Neural progenitor cell (in vitro differentiated cells): ENCODE measurements around the gene TCTA. TPM values are rescaled to one million over a fixed set of nuclear protein-coding genes. Genes with fewer than 3 reads are reported as not detected.

Experiments used
- DNase-seq: peaks from one replicate; pipeline ENCODE4 v3.0.0-alpha.2; 2016; ENCODE audit warnings: low spot score
- H2AFZ ChIP-seq: fragments of 200-600 bp; sonication (generic); replicated peaks from 2 replicates; pipeline ENCODE4 v1.6.1; 2016; ENCODE audit warnings: antibody characterized with exemption
- H3F3A ChIP-seq: fragments of 200-600 bp; sonication (generic); 2 replicates; pipeline ENCODE4 v1.6.1; 2016; ENCODE audit warnings: antibody characterized with exemption, low read depth
- H3K27ac ChIP-seq: fragments of 200-600 bp; sonication (generic); 2 replicates; pipeline ENCODE4 v1.5.1; 2016; ENCODE audit warnings: mild to moderate bottlenecking
- H3K27me3 ChIP-seq: fragments of 200-600 bp; sonication (generic); 2 replicates; pipeline ENCODE4 v1.6.1; 2016; ENCODE audit warnings: mild to moderate bottlenecking, moderate library complexity
- H3K36me3 ChIP-seq: fragments of 200-600 bp; sonication (generic); 2 replicates; pipeline ENCODE4 v1.5.1; 2016
- H3K4me1 ChIP-seq: fragments of 200-600 bp; sonication (generic); 2 replicates; pipeline ENCODE4 v1.6.1; 2016; ENCODE audit warnings: mixed run types
- H3K4me2 ChIP-seq: fragments of 200-600 bp; sonication (generic); 2 replicates; pipeline ENCODE4 v1.6.1; 2016
- H3K4me3 ChIP-seq: fragments of 200-600 bp; sonication (generic); 2 replicates; pipeline ENCODE4 v1.5.1; 2016
- H3K79me2 ChIP-seq: fragments of 200-600 bp; sonication (generic); 2 replicates; pipeline ENCODE4 v1.6.1; 2016; ENCODE audit warnings: low read depth
- H3K9ac ChIP-seq: fragments of 200-600 bp; sonication (generic); 2 replicates; pipeline ENCODE4 v1.6.1; 2016
- H3K9me3 ChIP-seq: fragments of 200-600 bp; sonication (generic); 2 replicates; pipeline ENCODE4 v1.5.1; 2016; ENCODE audit warnings: low read depth
- H4K20me1 ChIP-seq: fragments of 200-600 bp; sonication (generic); 2 replicates; pipeline ENCODE4 v1.6.1; 2016; ENCODE audit warnings: low read depth
- H3K27ac Mint-ChIP-seq: 3 replicates; pipeline ENCODE4 v1.8.0; 2021; ENCODE audit warnings: mixed read lengths
- H3K27me3 Mint-ChIP-seq: 2 replicates; pipeline ENCODE4 v1.8.0; 2022; ENCODE audit warnings: low read depth, mild to moderate bottlenecking, inconsistent platforms, moderate library complexity, mixed read lengths; ENCODE audit not compliant: insufficient read depth
- H3K36me3 Mint-ChIP-seq: 3 replicates; pipeline ENCODE4 v1.8.0; 2021; ENCODE audit warnings: mixed read lengths
- H3K4me1 Mint-ChIP-seq: 3 replicates; pipeline ENCODE4 v1.8.0; 2021; ENCODE audit warnings: mixed read lengths
- H3K4me3 Mint-ChIP-seq: 3 replicates; pipeline ENCODE4 v1.8.0; 2021; ENCODE audit warnings: mild to moderate bottlenecking, moderate library complexity, mixed read lengths
- H3K9me3 Mint-ChIP-seq: 3 replicates; pipeline ENCODE4 v1.8.0; 2020; ENCODE audit warnings: mixed read lengths
- CTCF ChIP-seq: fragments of 200-600 bp; sonication (generic); IDR thresholded peaks from 2 replicates; pipeline ENCODE4 v1.5.1; 2017; ENCODE audit warnings: antibody characterized with exemption, mild to moderate bottlenecking
- EZH2 ChIP-seq: fragments of 200-600 bp; sonication (generic); IDR thresholded peaks from 2 replicates; pipeline ENCODE4 v1.6.1; 2017; ENCODE audit warnings: antibody characterized with exemption, mild to moderate bottlenecking, moderate library complexity
- EZH2phosphoT487 ChIP-seq: fragments of 200-600 bp; sonication (generic); IDR thresholded peaks from 2 replicates; pipeline ENCODE4 v1.6.1; 2017; ENCODE audit warnings: antibody characterized with exemption
- total RNA-seq: library from RNA; depleted of rRNA; stranded (reverse); fragments of >200 nt; gene quantifications from 2 replicates; pipeline ENCODE4 v1.2.3, GENCODE V29; 2015; ENCODE audit warnings: low replicate concordance

The TCTA gene
- total RNA-seq, 1 donor from 2014 or later, result 1.4 TPM

- Histone ChIP-seq H3K9me3 (no peaks in the 10 kb centered on the region), H3K36me3 (no peaks in the 10 kb centered on the region), H3K27me3 (no peaks in the 10 kb centered on the region), H3K4me2 (no peak overlapping the region), H3K27ac (no peak overlapping the region), H2AFZ (no peak overlapping the region), H3F3A (peaks cover 13% of the 10 kb centered on the region), H3K79me2 (peaks cover 12% of the 10 kb centered on the region), H4K20me1 (no peaks in the 10 kb centered on the region), H3K4me3 (no peak overlapping the region), H3K9ac (no peak overlapping the region), H3K4me1 (peaks cover 5% of the 10 kb centered on the region)
- Mint-ChIP-seq H3K27me3 (peaks cover 10% of the 10 kb centered on the region), H3K4me3 (no peak overlapping the region), H3K9me3 (no peaks in the 10 kb centered on the region), H3K4me1 (peaks cover 20% of the 10 kb centered on the region), H3K27ac (no peak overlapping the region), H3K36me3 (peaks cover 4% of the 10 kb centered on the region)
- TF ChIP-seq EZH2phosphoT487 (no peak), EZH2 (no peak), CTCF (no peak)
- no peak for DNase-seq
These were observed 5.4 kb downstream of the TCTA start for GRCh38 chr3:49417516-49418120.

GRCh38 chr3:49421890-49422378, 9.7 kb downstream of the TCTA start:
- Histone ChIP-seq H3K79me2 (peaks cover 9% of the 10 kb centered on the region), H2AFZ (peak overlapping the region; percentile 15), H3K4me1 (peaks cover 10% of the 10 kb centered on the region), H3K9me3 (no peaks in the 10 kb centered on the region), H3K27ac (no peak overlapping the region), H3K4me3 (peak overlapping the region; percentile 78), H3K36me3 (no peaks in the 10 kb centered on the region), H3K9ac (peak overlapping the region; percentile 76), H3F3A (peaks cover 8% of the 10 kb centered on the region), H3K27me3 (no peaks in the 10 kb centered on the region), H4K20me1 (no peaks in the 10 kb centered on the region), H3K4me2 (peak overlapping the region; percentile 88)
- peaks cover 6% of the 10 kb centered on the region for H3K27me3 Mint-ChIP-seq
- no peak for TF ChIP-seq EZH2
- no peak for TF ChIP-seq CTCF
- no peak for TF ChIP-seq EZH2phosphoT487
- H3K4me3 Mint-ChIP-seq, result peak overlapping the region; percentile 88
- peaks cover 18% of the 10 kb centered on the region for H3K4me1 Mint-ChIP-seq
- H3K36me3 Mint-ChIP-seq, result peaks cover 16% of the 10 kb centered on the region
- DNase-seq, result no peak
- no peaks in the 10 kb centered on the region for H3K9me3 Mint-ChIP-seq
- no peak overlapping the region for H3K27ac Mint-ChIP-seq

GRCh38 chr3:49422379-49423248, 10.4 kb downstream of the TCTA start, which contains the start of gene AMT:
Gene AMT (minus strand): TSS chr3:49422473. CDS start chr3:49422450, 23 bp downstream.
- Mint-ChIP-seq H3K27ac (no peak within 1 kb of the TSS), H3K4me3 (peak within 1 kb of the TSS; percentile 88), H3K4me1 (peaks cover 18% of the 10 kb centered on the region), H3K9me3 (no peaks in the 10 kb centered on the region), H3K36me3 (peaks cover 16% of the 10 kb centered on the region), H3K27me3 (peaks cover 6% of the 10 kb centered on the region)
- Histone ChIP-seq H3K4me3 (peak within 1 kb of the TSS; percentile 78), H3K9me3 (no peaks in the 10 kb centered on the region), H2AFZ (peak within 1 kb of the TSS; percentile 15), H3K27me3 (no peaks in the 10 kb centered on the region), H3K27ac (no peak within 1 kb of the TSS), H3K79me2 (peaks cover 9% of the 10 kb centered on the region), H3K9ac (peak within 1 kb of the TSS; percentile 76), H3K36me3 (no peaks in the 10 kb centered on the region), H3F3A (peaks cover 8% of the 10 kb centered on the region), H3K4me1 (peaks cover 10% of the 10 kb centered on the region), H3K4me2 (peak within 1 kb of the TSS; percentile 88), H4K20me1 (no peaks in the 10 kb centered on the region)
- TF ChIP-seq EZH2 (no peak), EZH2phosphoT487 (no peak), CTCF (no peak)
- DNase-seq, result peak; percentile 94
